ENCODE measurements around the gene VARS2.
"Not testable (repeated sequence)": the region's sequence is repeated elsewhere in the genome, so short reads cannot be mapped to it uniquely, and the experiment has no call there.

The VARS2 gene

DNA sequence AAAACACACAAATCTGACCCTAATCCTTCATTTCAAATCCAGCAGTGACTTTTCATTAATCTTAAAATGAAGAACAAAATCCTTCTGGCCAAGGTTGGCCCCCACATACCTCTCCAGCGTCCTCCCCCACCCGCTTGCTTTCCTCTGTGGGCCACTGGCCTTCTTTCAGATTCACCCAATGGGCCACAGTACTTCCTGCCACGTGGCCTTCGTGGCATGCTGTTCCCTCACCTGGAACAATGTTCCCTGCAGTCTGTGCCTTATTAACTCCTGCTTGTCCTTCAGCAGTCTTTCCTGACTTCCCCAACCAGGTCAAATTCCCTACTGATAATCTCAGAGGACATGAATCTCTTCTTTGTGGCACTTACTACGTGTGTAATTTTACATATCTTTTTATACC lies 11.3 kb upstream of the VARS2 start:
- no peaks in the 10 kb centered on the region for H3K9me2 ChIP-seq (replicated peaks; ENCODE audit: low read depth, low read length)
- no peak overlapping the region for H3K4me2 ChIP-seq (ENCODE audit: low read depth, low read length, poor library complexity, severe bottlenecking)
- TF ChIP-seq, protein P1, sequence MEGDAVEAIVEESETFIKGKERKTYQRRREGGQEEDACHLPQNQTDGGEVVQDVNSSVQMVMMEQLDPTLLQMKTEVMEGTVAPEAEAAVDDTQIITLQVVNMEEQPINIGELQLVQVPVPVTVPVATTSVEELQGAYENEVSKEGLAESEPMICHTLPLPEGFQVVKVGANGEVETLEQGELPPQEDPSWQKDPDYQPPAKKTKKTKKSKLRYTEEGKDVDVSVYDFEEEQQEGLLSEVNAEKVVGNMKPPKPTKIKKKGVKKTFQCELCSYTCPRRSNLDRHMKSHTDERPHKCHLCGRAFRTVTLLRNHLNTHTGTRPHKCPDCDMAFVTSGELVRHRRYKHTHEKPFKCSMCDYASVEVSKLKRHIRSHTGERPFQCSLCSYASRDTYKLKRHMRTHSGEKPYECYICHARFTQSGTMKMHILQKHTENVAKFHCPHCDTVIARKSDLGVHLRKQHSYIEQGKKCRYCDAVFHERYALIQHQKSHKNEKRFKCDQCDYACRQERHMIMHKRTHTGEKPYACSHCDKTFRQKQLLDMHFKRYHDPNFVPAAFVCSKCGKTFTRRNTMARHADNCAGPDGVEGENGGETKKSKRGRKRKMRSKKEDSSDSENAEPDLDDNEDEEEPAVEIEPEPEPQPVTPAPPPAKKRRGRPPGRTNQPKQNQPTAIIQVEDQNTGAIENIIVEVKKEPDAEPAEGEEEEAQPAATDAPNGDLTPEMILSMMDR (conservative IDR thresholded peaks at IDR 0.05; ENCODE audit: low read length): no peak
- TF ChIP-seq EZH2phosphoT487 (IDR thresholded peaks at IDR 0.05; ENCODE audit: borderline replicate concordance): no peak
- H3F3A ChIP-seq (ENCODE audit: low read depth): no peaks in the 10 kb centered on the region
- H3K4me3 ChIP-seq (ENCODE audit: low read length, poor library complexity, severe bottlenecking): no peak overlapping the region
- no peak overlapping the region for H3K9ac ChIP-seq (ENCODE audit: low read depth, low read length, poor library complexity, severe bottlenecking)
- no peaks in the 10 kb centered on the region for H3K36me3 ChIP-seq (ENCODE audit: insufficient read depth, low read length)
- no peaks in the 10 kb centered on the region for H3K27me3 ChIP-seq (ENCODE audit: insufficient read depth, low read length, poor library complexity, severe bottlenecking)
- H3K79me2 ChIP-seq (ENCODE audit: insufficient read depth, low read length): no peaks in the 10 kb centered on the region
- no peaks in the 10 kb centered on the region for H4K20me1 ChIP-seq (ENCODE audit: insufficient read depth, low read length, poor library complexity, severe bottlenecking)
- H3K4me1 ChIP-seq (ENCODE audit: insufficient read depth, low read length, poor library complexity, severe bottlenecking): no peaks in the 10 kb centered on the region
- peak overlapping the region; percentile 15; the same call in 1 of the 2 replicates for H2AFZ ChIP-seq (ENCODE audit: low read length)
- no peaks in the 10 kb centered on the region for H3K9me3 ChIP-seq (ENCODE audit: insufficient read depth, low read depth, low read length)

DNA sequence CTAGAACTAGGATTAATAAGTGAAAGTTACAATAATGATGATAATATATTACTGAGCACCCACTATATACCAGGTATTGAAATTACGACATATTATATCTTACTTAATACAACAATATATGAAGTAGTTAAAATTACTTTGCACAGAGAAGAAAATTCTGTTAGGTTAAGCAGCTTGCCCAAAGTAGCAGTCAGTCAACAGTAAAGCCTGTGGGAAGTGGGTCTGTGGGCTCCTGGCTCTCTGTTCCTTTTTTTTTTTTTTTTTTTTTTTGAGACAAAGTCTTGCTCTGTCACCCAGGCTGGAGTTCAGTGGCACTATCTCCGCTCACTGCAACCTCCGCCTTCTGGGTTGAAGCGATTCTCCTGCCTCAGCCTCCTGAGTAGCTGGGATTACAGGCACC lies 10.8 kb upstream of the VARS2 start:
- Histone ChIP-seq H3K79me2 (ENCODE audit: insufficient read depth, low read length) (peaks cover 2% of the 10 kb centered on the region; the same call in 1 of the 2 replicates), H4K20me1 (ENCODE audit: insufficient read depth, low read length, poor library complexity, severe bottlenecking) (no peaks in the 10 kb centered on the region), H3K4me1 (ENCODE audit: insufficient read depth, low read length, poor library complexity, severe bottlenecking) (no peaks in the 10 kb centered on the region), H3F3A (ENCODE audit: low read depth) (no peaks in the 10 kb centered on the region), H3K9ac (ENCODE audit: low read depth, low read length, poor library complexity, severe bottlenecking) (no peak overlapping the region), H3K4me3 (ENCODE audit: low read length, poor library complexity, severe bottlenecking) (no peak overlapping the region), H3K9me2 (replicated peaks; ENCODE audit: low read depth, low read length) (no peaks in the 10 kb centered on the region), H3K36me3 (ENCODE audit: insufficient read depth, low read length) (no peaks in the 10 kb centered on the region), H3K4me2 (ENCODE audit: low read depth, low read length, poor library complexity, severe bottlenecking) (no peak overlapping the region), H3K9me3 (ENCODE audit: insufficient read depth, low read depth, low read length) (no peaks in the 10 kb centered on the region), H3K27me3 (ENCODE audit: insufficient read depth, low read length, poor library complexity, severe bottlenecking) (no peaks in the 10 kb centered on the region), H2AFZ (ENCODE audit: low read length) (peak overlapping the region; percentile 15; the same call in 1 of the 2 replicates)
- TF ChIP-seq, protein P1 (conservative IDR thresholded peaks at IDR 0.05; ENCODE audit: low read length): no peak
- TF ChIP-seq EZH2phosphoT487 (IDR thresholded peaks at IDR 0.05; ENCODE audit: borderline replicate concordance): no peak

DNA sequence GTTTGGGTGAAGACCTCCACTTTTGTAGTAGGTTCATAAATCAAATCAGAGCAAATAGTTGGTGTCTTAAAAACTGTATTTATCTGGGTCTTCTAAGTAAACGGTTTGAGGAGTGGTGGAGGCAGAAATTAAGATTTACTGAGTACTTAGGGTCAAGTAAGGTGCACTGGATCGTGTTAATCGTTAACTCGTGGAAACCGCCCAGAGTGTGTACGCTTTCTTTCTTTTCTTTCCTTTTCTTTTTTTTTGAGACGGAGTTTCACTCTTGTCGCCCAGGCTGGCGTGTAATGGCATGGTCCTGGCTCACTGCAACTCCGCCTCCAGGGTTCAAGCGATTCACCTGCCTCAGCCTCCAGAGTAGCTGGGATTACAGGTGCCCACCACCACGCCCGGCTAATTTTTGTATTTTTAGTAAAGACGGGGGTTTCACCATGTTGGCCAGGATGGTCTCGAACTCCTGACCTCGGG lies 6.7 kb upstream of the VARS2 start:
- Histone ChIP-seq H3K4me3 (ENCODE audit: low read length, poor library complexity, severe bottlenecking) (peak overlapping the region; percentile 95), H2AFZ (ENCODE audit: low read length) (peak overlapping the region; percentile 87), H3K4me2 (ENCODE audit: low read depth, low read length, poor library complexity, severe bottlenecking) (peak overlapping the region; percentile 62), H3K79me2 (ENCODE audit: insufficient read depth, low read length) (peaks cover 20% of the 10 kb centered on the region), H3K9ac (ENCODE audit: low read depth, low read length, poor library complexity, severe bottlenecking) (peak overlapping the region; percentile 92)
- H3K27me3 ChIP-seq (ENCODE audit: insufficient read depth, low read length, poor library complexity, severe bottlenecking); H3K4me1 ChIP-seq (ENCODE audit: insufficient read depth, low read length, poor library complexity, severe bottlenecking); H3K9me2 ChIP-seq (replicated peaks; ENCODE audit: low read depth, low read length); H3K36me3 ChIP-seq (ENCODE audit: insufficient read depth, low read length); H3F3A ChIP-seq (ENCODE audit: low read depth); H3K9me3 ChIP-seq (ENCODE audit: insufficient read depth, low read depth, low read length); H4K20me1 ChIP-seq (ENCODE audit: insufficient read depth, low read length, poor library complexity, severe bottlenecking): not testable (repeated sequence)

Data from Loucy (cell line).